PC-3 (cell line): ENCODE data around the gene EIPR1.

Experiments
- CTCF ChIP-seq: fragments of 300-600 bp; sonication (generic); conservative IDR thresholded peaks from 2 replicates; pipeline ENCODE4 v1.5.1; 2017; ENCODE audit warnings: antibody characterized with exemption, low read depth, mild to moderate bottlenecking, low read length
- EZH2 ChIP-seq: fragments of 300-600 bp; sonication (generic); IDR thresholded peaks from one replicate; pipeline ENCODE4 v1.6.1; 2017; ENCODE audit warnings: antibody characterized with exemption, mild to moderate bottlenecking, low read length; ENCODE audit not compliant: unreplicated experiment
- EZH2phosphoT487 ChIP-seq: fragments of 300-600 bp; sonication (generic); IDR thresholded peaks from 2 replicates; pipeline ENCODE4 v1.6.1; 2018; ENCODE audit warnings: mild to moderate bottlenecking, antibody characterized with exemption, low read length, borderline replicate concordance

- TF ChIP-seq CTCF (no peak), EZH2phosphoT487 (no peak), EZH2 (no peak)
These were observed 56.6 kb downstream of the EIPR1 start for GRCh38 chr2:3320910-3321605.
